Hepatocyte (in vitro differentiated cells): ENCODE data around the gene ZSWIM7.

Experiments
- CTCF ChIP-seq: fragments of 200-600 bp; sonication (generic); IDR thresholded peaks from 2 replicates; pipeline ENCODE4 v1.5.1; 2016; ENCODE audit warnings: antibody characterized with exemption, mild to moderate bottlenecking; ENCODE audit not compliant: poor library complexity
- EZH2 ChIP-seq: fragments of 200-600 bp; sonication (generic); IDR thresholded peaks from 2 replicates; pipeline ENCODE4 v1.6.1; 2016; ENCODE audit warnings: antibody characterized with exemption, mild to moderate bottlenecking, borderline replicate concordance
- EZH2phosphoT487 ChIP-seq: fragments of 200-600 bp; sonication (generic); IDR thresholded peaks from one replicate; pipeline ENCODE4 v1.6.1; 2018; ENCODE audit warnings: antibody characterized with exemption, mild to moderate bottlenecking, low read depth, moderate library complexity; ENCODE audit not compliant: unreplicated experiment, severe bottlenecking

GRCh38 chr17:16036261-16036660 is 36.8 kb upstream of the ZSWIM7 start:
- TF ChIP-seq EZH2 (no peak), CTCF (no peak), EZH2phosphoT487 (no peak)
